Measurements from ENCODE around the gene PARP1.
"Not testable (repeated sequence)": the region's sequence is repeated elsewhere in the genome, so short reads cannot be mapped to it uniquely, and the experiment has no call there.

Gene PARP1

DNA sequence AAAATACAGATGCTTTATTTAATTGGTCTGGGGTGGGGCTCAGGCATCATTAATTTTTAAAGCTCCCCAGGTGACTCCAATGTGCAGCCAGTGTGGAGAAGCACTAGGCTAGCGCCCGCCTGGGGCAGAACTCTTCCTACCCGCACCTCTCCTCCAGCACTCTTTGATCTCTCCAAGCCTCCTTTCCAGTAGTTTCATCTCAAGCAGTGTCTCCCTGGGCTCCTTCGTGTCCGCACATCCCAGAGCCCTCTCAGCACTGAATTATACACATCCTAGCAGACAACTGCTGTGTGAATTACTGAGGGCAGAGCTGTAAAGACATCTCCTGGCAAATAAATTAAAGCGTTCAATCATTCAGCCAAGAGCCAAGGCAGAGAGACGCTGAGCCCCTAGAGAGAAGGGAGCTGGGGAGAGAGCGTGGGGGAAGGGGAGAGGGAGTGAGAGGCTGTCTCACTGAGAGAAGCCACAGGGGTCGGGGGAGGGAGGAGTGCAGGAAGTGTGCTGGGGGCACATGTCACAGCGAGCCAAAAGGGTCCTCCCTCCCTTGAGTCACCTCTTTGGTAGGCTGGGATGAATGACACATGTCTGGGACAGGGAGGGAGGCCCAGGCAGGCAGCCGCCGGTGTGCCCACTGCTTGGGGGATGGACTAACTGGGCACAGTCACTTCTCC is 21.0 kb upstream of the PARP1 start:
- no peak for DNase-seq

GRCh38 chr1:226428348-226428747 is 20.5 kb upstream of the PARP1 start:
- no peak for DNase-seq

- no peak for DNase-seq
Measured at GRCh38 chr1:226427131-226427530, 19.2 kb upstream of the PARP1 start.

DNA sequence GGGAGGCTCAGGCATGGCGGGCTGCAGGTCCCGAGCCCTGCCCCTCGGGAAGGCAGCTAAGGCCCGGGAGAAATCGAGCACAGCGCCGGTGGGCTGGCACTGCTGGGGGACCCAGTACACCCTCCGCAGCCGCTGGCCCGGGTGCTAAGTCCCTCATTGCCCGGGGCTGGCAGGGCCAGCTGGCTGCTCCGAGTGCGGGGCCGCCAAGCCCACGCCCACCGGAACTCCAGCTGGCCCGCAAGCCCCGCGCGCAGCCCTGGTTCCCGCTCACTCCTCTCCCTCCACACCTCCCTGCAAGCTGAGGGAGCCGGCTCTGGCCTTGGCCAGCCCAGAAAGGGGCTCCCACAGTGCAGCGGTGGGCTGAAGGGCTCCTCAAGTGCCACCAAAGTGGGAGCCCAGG is 18.5 kb upstream of the PARP1 start:
- DNase-seq, result not testable (repeated sequence)

DNA sequence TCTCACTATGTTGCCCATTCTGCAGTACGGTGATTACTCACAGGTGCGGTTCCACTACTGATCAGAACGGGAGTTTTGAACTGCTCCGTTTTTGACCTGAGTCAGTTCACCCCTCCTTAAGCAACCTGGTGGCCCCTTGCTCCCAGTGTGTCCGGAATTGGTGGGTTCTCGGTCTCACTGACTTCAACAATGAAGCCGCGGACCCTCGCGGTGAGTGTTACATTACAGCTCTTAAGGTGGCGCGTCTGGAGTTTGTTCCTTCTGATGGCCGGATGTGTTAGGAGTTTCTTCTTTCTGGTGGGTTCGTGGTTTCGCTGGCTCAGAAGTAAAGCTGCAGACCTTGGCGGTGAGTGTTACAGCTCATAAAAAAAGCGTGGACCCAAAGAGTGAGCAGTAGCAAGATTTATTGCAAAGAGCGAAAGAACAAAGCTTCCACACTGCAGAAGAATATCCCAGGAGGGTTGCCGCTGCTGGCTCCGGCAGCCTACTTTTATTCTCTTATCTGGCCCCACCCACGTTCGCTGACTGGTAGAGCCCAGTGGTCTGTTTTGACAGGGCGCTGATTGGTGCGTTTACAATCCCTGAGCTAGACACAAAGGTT is 17.6 kb upstream of the PARP1 start:
- no peak for DNase-seq

- DNase-seq, result no peak
Measured at GRCh38 chr1:226425004-226425378, 17.1 kb upstream of the PARP1 start.

DNA sequence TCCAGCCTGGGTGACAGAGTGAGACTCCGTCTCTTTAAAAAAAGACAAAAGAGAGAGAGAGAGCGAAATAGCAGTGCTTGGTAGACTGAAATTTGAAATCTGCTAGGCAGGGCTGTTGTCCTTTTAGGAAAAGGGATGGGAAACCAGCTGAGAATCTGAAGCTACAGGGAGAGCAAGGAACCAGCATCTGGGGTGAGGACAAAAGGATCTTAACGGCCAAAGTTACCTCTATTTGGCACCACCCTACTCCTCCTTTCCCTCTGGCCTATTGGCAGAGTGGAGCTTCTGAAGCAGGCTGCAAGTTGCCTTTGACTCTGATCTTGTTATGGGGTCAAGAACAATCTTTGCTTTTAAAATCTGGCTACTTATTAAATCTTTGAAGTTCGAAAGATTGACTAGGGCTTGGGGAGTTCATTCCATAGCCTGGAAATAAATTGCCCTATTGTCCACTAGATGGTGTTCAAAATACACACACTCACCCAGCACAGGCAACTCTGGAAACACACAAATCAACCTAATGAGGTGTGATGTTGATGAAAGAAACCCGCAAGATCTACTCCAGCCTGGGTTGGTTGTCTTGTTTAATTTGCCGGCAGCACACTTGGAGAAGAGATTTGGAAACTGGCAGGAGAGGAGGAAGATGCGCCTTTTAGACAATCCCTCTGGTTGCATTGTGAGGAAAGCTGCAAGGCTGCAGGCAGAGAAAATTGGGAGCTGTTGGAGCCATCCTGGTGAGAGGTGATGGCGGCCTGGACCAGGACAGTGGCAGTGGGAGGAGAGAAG is 16.5 kb upstream of the PARP1 start:
- peak; percentile 75 for DNase-seq

DNA sequence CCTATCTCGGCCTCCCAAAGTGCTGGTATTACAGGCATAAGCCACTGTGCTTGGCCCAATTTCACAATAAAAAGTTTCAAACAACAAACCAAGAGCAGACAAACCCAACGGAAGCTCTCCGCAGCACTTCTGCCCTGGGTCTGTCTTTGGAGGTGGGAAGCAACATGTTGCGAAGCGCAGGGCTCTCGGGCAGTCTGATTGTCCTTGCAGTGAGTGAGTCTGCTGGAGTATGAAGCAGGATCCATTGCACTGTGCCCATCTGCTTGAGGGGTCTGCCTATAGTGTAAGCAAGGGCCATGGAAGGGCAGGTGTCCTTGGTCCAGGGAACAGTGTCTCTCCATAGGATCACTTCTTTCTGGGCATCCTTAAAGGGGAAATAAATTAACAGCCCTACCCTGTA is 14.6 kb upstream of the PARP1 start:
- no peak for DNase-seq

GRCh38 chr1:226420897-226421296 is 13.0 kb upstream of the PARP1 start:
- no peak for DNase-seq

DNA sequence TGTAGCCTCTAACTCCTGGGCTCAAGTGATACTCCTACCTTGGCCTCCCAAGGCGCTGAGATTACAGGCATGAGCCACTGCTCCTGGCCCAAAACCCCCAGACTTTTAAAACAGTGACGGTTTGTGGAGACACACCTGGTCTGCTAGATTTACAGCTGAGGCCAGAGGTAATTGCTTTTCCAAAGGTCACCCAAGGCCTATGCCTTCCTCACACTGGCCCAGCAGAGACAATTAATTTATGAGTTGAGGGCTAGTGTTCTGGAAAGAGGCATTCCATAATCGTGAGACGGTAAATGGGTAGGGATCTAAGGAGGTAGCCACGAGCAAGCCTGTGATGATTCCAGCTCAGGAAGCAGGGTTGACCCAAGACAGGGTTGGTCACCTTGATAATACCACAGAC is 12.4 kb upstream of the PARP1 start:
- DNase-seq, result no peak

DNA sequence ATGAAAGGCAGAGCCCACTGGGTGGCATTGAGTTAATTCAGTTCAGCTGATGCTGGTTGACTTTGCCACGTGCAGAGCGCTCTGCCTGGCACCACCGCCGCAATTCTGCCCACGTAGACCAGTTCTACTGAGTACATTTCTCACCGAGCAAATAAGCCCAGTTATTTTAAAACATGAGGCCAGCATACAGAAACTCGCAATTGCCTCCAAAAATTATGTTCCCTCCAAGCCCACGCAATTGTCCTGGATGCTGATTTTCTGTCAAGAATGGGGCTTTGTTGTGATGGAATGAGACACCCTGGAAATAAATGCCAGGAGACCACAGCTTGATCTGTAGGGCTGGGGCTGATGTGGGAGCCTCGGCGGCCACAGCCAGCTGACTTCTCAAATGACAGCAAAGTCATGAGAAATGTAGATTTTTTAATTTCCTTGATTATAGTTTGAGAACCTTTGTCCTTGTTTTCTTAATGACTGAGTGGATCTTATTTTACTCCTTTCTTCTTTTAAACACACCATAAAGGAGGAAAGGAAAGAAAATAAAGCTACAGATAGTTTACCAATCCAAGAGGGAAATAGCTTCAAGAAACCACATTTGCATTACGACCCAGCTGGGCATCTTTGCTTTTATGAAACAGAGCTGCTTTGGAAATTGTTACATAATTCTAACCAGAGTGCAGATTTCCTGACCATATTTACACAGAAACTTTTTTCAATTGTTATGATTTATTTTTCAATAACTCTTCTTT is 11.6 kb upstream of the PARP1 start:
- no peak for DNase-seq

DNA sequence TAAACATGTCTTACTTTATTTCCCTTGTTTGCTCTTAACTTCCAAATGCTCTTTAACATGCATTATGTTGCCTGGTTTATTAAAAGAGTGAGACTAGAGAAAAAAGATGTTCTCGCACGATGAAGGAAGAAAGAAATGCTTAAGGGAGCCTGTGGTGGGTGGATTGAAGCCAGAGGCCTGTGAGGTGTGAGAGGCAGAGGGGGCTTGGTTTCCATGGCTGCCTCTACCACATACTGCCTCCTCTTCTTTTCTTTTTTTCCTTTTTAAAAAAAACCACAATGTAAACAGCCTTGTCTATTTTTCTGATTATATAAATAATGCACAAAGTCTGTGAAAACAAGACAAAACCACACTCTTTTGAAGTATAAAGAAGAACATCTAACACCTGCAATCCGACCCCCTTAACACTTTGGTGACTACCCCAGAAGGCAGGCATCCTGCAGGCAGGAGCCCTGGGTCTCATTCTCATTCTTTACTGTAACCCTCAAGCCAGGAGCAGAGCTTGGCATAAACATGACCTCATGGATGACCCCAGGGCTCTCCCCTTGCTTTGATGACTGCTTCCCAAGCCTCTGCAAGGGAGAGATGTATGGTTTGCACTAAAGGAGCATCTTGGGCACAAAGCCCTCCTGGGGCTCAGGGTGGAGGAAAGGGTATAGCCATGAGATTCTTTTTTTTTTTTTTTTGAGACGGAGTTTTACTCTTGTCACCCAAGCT is 10.1 kb upstream of the PARP1 start:
- DNase-seq, result no peak

- no peak for DNase-seq
Measured at GRCh38 chr1:226417350-226417749, 9.5 kb upstream of the PARP1 start.

GRCh38 chr1:226414098-226414698 is 6.3 kb upstream of the PARP1 start:
- no peak for DNase-seq

DNA sequence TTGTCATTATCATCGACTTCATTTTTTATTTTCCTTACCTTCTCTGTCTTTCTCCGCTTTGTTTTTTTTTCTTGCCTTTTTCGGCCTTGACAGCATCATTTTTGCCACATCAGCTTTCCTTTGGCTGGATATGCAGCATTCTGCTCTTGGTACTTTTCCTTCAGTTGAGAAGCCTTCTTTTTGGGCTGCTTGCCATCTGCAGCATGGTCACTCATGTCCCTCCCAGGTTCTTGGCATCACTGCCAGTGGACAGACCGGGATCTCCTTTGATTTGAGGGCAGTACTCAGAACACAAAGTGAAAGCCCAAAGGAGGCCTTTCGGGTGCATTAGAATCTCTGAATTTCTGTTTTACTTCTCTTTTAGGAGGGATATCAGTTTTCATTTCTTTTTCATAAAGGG is 3.7 kb upstream of the PARP1 start:
- no peak for DNase-seq

DNA sequence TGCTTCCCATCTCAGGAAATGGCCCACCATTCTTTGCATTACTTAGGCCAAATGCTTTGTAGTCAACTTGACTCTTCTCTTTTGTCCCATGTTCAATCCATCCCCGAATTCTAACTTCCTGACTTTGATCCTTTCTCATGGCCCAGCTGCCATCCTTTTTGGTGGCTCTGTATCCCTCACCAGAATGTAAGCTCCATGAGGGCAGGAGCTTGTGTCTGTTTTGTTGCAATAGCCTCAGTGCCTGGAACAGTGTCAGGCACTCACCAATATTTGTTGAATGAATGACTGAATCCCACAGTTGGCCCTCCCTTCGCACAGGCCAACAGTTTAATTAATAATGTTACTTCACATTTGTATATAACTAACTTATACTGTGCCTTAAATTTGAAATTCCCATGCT is 3.1 kb upstream of the PARP1 start:
- no peak for DNase-seq

DNA sequence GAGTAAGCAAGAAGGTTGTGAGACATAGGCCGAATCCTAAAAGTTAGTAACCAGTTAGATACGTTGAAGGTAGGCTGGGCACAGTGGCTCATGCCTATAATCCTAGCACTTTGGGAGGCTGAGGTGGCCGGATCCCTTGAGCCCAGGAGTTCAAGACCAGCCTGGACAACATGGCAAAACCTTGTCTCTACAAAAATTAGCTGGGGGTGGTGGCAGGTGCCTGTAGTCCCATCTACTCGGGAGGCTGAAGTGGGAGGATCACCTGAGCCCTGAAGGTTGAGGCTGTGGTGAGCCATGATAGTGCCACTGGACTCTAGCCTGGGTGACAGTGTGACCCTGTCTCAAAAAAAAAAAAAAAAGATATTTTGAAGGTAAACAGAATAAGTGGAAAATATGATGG is 1.5 kb upstream of the PARP1 start:
- DNase-seq, result no peak

DNA sequence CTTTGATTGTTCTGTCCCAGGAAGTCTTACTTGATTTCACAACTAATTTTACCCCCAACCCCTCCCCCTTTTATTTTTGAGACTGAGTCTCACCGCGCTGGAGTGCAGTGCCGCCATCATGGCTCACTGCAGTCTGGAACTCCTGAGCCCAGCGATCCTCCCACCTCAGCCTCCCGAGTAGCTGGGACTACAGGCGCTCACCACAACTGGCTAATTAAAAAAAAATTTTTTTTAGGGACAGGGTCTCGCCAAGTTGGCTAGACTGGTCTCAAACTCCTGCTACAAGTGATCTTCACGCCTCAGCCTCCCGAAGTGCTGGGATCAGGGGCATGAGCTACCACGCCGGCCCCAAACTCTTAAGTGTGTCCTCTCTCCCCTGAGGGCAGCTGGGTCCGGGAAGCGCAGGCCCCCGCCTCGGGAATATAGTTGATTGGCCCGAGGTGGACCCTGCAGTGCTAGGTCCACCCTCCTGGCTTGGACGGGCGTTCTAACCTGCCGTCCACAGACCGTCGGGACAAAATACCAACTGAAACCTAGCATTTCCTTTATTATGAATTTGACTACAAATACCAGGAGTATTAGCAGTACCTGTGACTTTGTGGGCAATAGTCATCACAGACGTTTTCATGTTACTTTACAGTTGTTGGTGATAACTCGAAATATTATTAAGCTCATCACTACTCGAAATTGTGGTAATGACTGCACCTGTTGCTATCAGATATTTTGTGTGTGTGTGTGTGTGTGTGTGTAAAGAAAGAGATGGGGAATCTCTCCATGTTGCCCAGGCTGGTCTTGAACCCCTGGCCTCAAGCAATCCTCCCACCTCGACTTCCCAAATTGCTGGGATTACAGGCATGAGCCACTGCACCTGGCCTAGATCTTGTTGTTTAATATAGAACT is 642 bp upstream of the PARP1 start:
- DNase-seq, result no peak

DNA sequence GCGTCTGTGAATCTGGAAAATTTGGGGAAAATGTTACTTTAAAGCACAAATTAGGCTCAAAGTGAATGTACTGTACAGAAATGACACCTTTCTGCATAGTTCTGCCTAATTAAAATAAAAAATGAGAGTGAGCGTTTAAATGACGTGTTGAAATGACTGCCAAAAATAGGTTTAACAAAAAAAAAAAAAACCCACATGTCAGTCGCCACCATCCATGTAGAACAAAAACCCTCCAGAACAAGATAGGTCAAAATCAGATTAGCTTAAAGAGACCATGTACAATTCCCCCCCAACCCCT is 745 bp downstream of the PARP1 start:
- DNase-seq, result no peak

GRCh38 chr1:226406401-226406881 is 1.5 kb downstream of the PARP1 start:
- DNase-seq, result peak; percentile 49

DNA sequence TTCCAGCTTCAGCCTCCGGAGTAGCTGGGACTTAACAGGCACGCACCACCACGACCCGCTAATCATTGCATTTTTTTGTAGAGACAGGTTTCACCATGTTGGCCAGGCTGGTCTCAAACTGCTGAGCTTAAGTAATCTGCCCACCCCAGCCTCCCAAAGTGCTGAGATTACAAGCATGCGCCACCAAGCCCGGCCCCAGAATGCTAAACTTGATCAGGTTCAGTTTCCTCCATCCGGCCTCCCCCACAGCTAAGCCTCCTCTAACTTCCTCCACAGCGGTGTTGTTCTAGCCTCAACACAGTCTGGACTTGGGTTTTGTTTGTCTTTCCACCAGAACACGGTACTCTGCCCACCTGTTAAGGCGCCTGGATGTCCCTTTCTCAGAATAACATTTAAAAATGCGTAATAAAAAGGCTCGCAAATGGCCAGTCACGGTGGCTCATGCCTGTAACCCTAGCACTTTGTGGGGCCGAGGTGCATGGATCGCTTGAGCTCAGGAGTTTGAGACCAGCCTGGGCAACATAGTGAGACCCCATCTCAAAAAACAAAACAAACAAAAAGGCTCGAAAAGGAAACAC is 2.4 kb downstream of the PARP1 start:
- no peak for DNase-seq

All from DMS53 (cell line).